ENCODE data around the gene SGF29.
"Not testable (repeated sequence)": the region's sequence is repeated elsewhere in the genome, so short reads cannot be mapped to it uniquely, and the experiment has no call there.

Gene SGF29

GRCh38 chr16:28615486-28616223 is 61.9 kb downstream of the SGF29 start:
- DNase-seq, result not testable (repeated sequence)

DNA sequence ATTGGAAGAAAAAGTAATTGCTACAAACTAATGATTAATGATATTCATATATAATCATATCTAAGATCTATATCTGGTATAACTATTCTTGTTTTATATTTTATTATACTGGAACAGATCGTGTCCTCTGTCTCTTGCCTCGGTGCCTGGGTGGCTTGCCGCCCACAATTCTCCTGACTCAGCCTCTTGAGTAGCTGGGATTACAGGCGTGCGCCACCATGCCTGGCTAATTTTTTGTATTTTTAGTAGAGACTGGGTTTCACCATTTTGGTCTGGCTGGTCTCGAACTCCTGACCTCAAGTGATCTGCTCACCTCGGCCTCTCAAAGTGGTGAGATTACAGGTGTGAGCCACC is 62.5 kb downstream of the SGF29 start:
- not testable (repeated sequence) for DNase-seq

DNA sequence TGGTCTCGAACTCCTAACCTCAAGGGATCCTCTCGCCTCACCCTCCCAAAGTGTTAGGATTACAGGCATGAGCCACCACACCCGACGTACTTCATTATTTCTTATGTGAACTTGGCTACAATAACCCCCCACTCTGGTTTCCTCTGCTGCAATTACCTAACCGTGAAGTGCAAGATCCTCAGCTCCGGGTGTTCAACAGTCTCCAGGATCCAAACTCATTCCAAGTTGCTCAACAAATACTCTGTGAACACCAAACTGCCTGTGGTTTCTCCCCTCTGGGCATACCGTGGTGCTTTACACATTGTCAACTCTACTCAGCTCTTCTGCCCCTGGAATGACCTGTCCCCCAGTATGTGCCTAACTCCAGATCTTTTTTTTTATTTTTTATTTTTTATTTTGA is 62.9 kb downstream of the SGF29 start:
- no peak for DNase-seq

DNA sequence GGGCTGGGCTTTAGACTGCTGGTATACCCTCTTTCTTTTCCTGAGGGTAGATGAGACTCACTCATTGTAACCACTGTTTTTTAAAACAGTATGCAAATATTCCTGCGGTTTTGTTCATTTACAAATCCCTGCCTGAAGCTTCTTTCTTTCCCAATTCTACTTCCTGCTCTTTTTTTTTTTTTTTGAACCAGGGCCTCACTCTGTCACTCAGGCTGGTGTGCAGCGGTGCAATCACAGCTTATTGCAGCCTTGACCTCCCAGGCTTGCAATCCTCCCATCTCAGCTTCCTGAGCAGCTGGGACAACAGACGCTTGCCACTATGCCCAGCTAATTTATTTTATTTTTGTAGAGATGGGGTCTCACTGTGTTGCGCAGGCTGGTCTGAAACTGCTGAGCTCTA is 64.2 kb downstream of the SGF29 start:
- no peak for DNase-seq

GRCh38 chr16:28620316-28620715 is 66.6 kb downstream of the SGF29 start:
- not testable (repeated sequence) for DNase-seq

GRCh38 chr16:28621481-28622155 is 67.9 kb downstream of the SGF29 start:
- DNase-seq, result no peak

DNA sequence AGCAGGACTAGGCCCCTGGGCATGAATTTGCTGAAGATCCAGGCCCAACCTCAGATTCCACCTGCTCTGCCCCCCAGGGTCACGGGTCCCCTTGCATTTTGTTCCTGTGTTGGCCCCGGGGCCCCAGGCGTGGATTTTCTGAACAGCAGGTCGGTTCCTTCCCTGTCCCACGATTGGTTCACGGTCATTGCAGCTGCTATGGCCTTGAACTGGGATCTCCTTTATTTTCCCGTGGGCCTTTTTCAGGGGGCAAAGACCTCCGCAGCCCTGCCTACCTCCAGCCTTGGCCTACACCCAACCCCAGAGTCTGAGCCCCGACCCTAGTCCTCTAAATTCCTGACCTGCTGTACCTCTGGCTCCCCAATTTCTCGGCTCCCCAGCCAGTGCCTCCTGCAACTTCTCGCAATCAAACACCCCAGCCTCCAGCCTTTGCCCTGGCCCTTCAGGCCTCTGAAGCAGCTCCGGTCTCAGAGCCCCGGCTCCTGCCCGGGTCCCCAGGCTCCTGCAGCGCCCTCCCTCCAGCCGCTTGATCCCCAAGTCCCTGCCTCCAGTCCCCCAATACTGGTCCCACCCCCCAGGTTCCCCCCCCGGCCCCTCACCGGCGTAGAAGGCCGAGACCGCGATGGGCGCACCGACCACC is 68.9 kb downstream of the SGF29 start:
- not testable (repeated sequence) for DNase-seq

DNA sequence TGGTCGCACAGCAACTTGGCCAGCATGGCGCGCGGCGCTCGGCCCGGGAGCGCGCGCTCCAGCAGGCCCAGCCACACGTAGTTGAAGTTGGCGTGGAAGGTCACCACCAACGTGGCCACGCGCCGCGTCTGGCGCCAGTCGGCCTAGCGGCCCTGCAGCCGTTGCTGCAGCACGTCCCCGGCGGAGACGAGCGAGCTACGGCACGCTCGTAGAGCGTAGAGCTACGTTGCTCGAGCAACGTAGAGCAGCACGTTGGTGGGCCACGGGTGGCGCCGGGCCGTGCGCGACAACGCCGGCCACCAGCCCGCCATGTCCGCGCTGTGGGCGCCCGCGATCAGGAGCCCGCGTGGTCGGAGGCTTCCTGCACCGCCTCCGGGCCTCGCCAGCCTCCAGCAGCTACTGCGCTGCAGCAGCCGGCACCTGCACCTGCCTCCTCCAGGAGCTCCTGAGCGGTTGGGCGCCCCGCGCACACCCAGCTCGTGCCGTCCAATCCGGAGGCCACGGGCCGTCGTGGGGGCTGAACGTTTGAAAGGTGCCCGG is 69.5 kb downstream of the SGF29 start:
- DNase-seq, result peak in 1 of 2 experiments; percentile 34

DNA sequence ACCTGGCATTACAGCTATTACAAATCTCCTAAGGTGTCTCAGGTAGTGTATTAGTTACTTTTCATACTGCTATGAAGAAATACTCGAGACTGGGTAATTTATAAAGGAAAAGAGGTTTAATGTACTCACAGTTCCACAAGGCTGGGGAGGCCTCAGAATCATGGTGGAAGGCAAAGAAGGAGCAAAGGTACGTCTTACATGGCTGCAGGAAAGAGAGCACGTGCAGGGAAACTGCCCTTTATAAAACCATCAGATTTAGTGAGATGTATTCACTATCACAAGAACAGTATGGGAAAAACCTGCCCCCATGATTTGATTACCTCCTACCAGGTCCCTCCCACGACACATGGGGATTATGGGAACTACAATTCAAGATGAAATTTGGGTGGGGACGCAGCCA is 77.2 kb downstream of the SGF29 start:
- not testable (repeated sequence) for DNase-seq

- not testable (repeated sequence) for DNase-seq
Measured at GRCh38 chr16:28636093-28636823, 82.5 kb downstream of the SGF29 start.

- DNase-seq, result not testable (repeated sequence)
Measured at GRCh38 chr16:28637765-28638164, 84.0 kb downstream of the SGF29 start, which contains the start of gene NPIPB8. NPIPB8 (plus strand) TSS chr16:28638065; CDS start chr16:28638361, 296 bp downstream.

DNA sequence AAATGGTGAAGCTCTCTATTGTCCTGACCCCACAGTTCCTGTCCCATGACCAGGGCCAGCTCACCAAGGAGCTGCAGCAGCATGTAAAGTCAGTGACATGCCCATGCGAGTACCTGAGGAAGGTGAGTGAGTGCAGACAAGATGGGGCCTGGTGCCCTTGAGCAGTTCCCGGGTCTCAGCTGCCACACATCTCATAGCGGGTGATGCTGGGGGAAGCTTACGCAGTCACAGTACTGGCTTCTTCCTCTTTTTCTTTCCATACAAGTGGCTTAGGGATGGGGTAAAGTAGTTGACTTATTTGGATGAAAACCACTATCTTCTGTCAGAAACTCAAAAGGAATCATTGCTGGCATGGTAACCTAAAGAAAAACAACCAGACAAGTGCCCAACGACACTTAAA is 84.6 kb downstream of the SGF29 start:
- not testable (repeated sequence) for DNase-seq

GRCh38 chr16:28639959-28640358 is 86.2 kb downstream of the SGF29 start:
- DNase-seq, result not testable (repeated sequence)
